ENCODE results near the gene ESPNL.

- TF ChIP-seq CTCF (IDR thresholded peaks at IDR 0.05 in 8 of 11, conservative IDR thresholded peaks at IDR 0.05 in 3 of 11) (no peak), POLR2A (IDR thresholded peaks at IDR 0.05) (no peak)
These were observed 23.3 kb downstream of the ESPNL start for GRCh38 chr2:238123218-238123971.

Data from spleen (tissue), 7 donors.